HG03354 (cell line): Measurements from ENCODE around the gene MARK4.
"Not testable (repeated sequence)": the region's sequence is repeated elsewhere in the genome, so short reads cannot be mapped to it uniquely, and the experiment has no call there.

Source experiments
- ATAC-seq: cut with Tn5 transposase; IDR thresholded peaks from one replicate; pipeline ENCODE4 v1.9.1; 2021; ENCODE audit warnings: mild to moderate bottlenecking; ENCODE audit not compliant: unreplicated experiment, poor library complexity, severe bottlenecking

MARK4 gene

GRCh38 chr19:45250832-45251451 is at the start of gene MARK4:
Gene MARK4 (plus strand): TSS chr19:45251271. CDS start chr19:45251589, 318 bp downstream.
- ATAC-seq: no peak

GRCh38 chr19:45202637-45203036 is 48.4 kb upstream of the MARK4 start:
- ATAC-seq: no peak

- no peak for ATAC-seq
These were observed 45.3 kb upstream of the MARK4 start for GRCh38 chr19:45205810-45206209.

GRCh38 chr19:45206328-45206727 is 44.7 kb upstream of the MARK4 start:
- ATAC-seq: no peak

GRCh38 chr19:45211751-45212381 is 39.2 kb upstream of the MARK4 start:
- no peak for ATAC-seq

GRCh38 chr19:45213031-45213430 is 38.0 kb upstream of the MARK4 start:
- ATAC-seq: no peak

- no peak for ATAC-seq
These were observed 35.5 kb upstream of the MARK4 start for GRCh38 chr19:45215391-45216191.

GRCh38 chr19:45216667-45217066 is 34.4 kb upstream of the MARK4 start:
- no peak for ATAC-seq

- ATAC-seq: no peak
These were observed 33.7 kb upstream of the MARK4 start for GRCh38 chr19:45217193-45217956.

- ATAC-seq: no peak
These were observed 33.1 kb upstream of the MARK4 start for GRCh38 chr19:45217957-45218334.

GRCh38 chr19:45218426-45218825 is 32.6 kb upstream of the MARK4 start:
- ATAC-seq: no peak

- no peak for ATAC-seq
These were observed 31.9 kb upstream of the MARK4 start for GRCh38 chr19:45218911-45219743.

GRCh38 chr19:45222724-45223123 is 28.3 kb upstream of the MARK4 start:
- ATAC-seq: no peak

GRCh38 chr19:45223879-45224278 is 27.2 kb upstream of the MARK4 start:
- no peak for ATAC-seq

GRCh38 chr19:45224645-45225044 is 26.4 kb upstream of the MARK4 start:
- ATAC-seq: no peak

GRCh38 chr19:45229056-45229455 is 22.0 kb upstream of the MARK4 start:
- not testable (repeated sequence) for ATAC-seq

- no peak for ATAC-seq
These were observed 19.2 kb upstream of the MARK4 start for GRCh38 chr19:45231891-45232290.

- ATAC-seq: no peak
These were observed 16.8 kb upstream of the MARK4 start for GRCh38 chr19:45234089-45234869.

- ATAC-seq: no peak
These were observed 15.6 kb upstream of the MARK4 start for GRCh38 chr19:45235485-45235884.
